Dermis blood vessel endothelial cell (primary cell): ENCODE measurements around the gene XDH. TPM values are rescaled to one million over a fixed set of nuclear protein-coding genes. Genes with fewer than 3 reads are reported as not detected.

ENCODE experiments used
- total RNA-seq: library from RNA; depleted of rRNA; stranded (reverse); fragments of >200 nt; gene quantifications from 2 replicates; pipeline ENCODE4 v1.2.3, GENCODE V29; 2014

The XDH gene
- total RNA-seq, 1 donor from 2014 or later, result not detected

Other genes with a start within 250 kb of the XDH start
- gene CAPN14, start 197.2 kb downstream of the XDH start, total RNA-seq, result 0.05 TPM in 1 of 2 replicates, not detected in the other
- gene EHD3, start 180.6 kb downstream of the XDH start, total RNA-seq, result 6.0 and 7.8 TPM in 2 replicates
- gene SRD5A2, start 166.2 kb upstream of the XDH start, total RNA-seq, result not detected in 2 replicates